ENCODE results near the gene UNKL. TPM values are rescaled to one million over a fixed set of nuclear protein-coding genes. Genes with fewer than 3 reads are reported as not detected.

UNKL gene
- total and polyA plus RNA-seq, 8 donors, result 4.8 to 75.0 (median 28.2) TPM

DNA sequence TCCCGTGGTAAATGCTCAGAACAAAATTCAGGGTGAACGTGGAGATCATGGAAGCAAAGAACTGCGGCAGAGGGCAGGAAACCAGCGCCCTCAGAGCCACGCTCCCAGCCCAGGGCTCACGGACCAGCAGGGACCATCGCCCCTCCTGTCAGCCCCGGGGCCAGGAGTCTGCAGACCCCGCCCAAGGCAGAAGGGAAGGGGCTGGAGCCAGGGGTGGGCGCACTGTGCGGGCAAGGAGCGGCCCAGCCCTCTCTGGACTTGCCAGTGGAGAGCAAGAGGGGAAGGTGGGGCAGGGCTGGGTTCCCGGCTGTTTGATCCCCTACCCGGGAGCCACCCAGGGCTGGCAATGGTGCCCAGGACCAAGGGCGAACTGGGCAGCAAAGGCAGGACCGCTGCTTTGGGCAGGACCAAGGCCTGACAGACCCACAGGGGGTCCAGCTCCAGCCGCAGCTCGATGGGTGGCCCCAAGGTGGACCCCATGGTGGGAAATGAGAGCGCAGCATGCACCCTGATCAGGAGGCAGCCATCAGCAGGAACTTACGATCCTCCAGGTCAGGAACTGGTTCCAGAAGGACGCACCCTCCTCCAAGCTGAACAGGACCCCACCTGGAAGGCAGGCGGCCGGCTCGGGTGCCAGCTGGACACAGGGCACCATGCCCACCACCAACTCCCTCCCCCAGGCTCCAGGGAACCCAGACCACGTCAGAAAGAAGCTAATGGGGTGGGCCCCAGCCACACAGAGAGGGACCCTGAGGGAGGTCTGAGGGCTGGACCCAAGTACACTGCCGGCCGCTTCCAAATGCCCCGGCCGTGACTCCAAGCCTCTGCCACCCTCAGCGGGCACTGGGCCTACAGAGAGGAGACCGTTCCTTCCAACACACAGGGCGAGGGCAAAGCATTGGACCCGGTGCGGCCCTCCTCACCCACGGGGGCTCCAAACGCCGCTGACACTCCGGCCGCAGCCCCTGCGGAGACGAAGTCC is 41.0 kb upstream of the UNKL start:
- Histone ChIP-seq H3K4me3 (no peak overlapping the region), H3K4me1 (no peaks in the 10 kb centered on the region), H3K9me3 (no peaks in the 10 kb centered on the region), H3K27me3 (no peaks in the 10 kb centered on the region), H3K27ac (no peak overlapping the region), H3K36me3 (peaks cover 61 to 96% (median 94%) of the 10 kb centered on the region in 4 donors)
- intact Hi-C loops (cut with DNase I; ENCODE audit: low total_unique reads), result no loop called here
- 93 to 96% (median 94%) methylated on average over 23 to 41 of the region's 41 CpGs for WGBS, 5 donors
- no peak for DNase-seq
- TF ChIP-seq POLR2A (IDR thresholded peaks at IDR 0.05) (no peak), POLR2AphosphoS5 (IDR thresholded peaks at IDR 0.05) (no peak), EP300 (IDR thresholded peaks at IDR 0.05) (no peak)
- TF ChIP-seq, protein P1, sequence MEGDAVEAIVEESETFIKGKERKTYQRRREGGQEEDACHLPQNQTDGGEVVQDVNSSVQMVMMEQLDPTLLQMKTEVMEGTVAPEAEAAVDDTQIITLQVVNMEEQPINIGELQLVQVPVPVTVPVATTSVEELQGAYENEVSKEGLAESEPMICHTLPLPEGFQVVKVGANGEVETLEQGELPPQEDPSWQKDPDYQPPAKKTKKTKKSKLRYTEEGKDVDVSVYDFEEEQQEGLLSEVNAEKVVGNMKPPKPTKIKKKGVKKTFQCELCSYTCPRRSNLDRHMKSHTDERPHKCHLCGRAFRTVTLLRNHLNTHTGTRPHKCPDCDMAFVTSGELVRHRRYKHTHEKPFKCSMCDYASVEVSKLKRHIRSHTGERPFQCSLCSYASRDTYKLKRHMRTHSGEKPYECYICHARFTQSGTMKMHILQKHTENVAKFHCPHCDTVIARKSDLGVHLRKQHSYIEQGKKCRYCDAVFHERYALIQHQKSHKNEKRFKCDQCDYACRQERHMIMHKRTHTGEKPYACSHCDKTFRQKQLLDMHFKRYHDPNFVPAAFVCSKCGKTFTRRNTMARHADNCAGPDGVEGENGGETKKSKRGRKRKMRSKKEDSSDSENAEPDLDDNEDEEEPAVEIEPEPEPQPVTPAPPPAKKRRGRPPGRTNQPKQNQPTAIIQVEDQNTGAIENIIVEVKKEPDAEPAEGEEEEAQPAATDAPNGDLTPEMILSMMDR (IDR thresholded peaks at IDR 0.05), result no peak

DNA sequence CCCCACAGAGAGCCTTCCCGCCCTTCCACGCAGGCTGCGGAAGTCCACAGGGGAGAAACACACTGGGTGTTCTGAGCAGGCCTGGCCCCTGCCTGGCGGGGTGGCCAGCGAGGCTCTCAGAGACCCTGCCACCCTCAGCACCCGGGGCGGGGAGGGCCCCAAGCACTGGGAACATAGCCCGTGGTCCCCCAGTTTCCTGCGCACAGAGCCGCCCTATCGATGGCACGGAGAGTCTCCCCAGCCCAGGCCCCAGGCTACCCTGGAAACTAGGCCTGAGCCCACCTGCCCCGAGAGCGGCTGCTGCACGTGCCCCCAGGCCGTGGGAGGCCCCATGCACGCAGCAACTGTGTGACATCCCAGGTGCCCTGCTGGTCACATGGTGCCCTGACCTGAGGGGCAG is 40.1 kb upstream of the UNKL start:
- intact Hi-C loops (cut with DNase I; ENCODE audit: low total_unique reads), result no loop called here
- Histone ChIP-seq H3K27me3 (no peaks in the 10 kb centered on the region), H3K27ac (no peak overlapping the region), H3K9me3 (no peaks in the 10 kb centered on the region), H3K4me1 (no peaks in the 10 kb centered on the region), H3K4me3 (no peak overlapping the region), H3K36me3 (peaks cover 65 to 97% (median 95%) of the 10 kb centered on the region in 4 donors)
- TF ChIP-seq EP300 (IDR thresholded peaks at IDR 0.05), result no peak
- no peak for TF ChIP-seq POLR2A (IDR thresholded peaks at IDR 0.05)
- TF ChIP-seq POLR2AphosphoS5 (IDR thresholded peaks at IDR 0.05), result no peak
- TF ChIP-seq, protein P1 (IDR thresholded peaks at IDR 0.05), result no peak
- 90 to 96% (median 91%) methylated on average over 7 to 17 of the region's 17 CpGs for WGBS, 5 donors
- no peak for DNase-seq

DNA sequence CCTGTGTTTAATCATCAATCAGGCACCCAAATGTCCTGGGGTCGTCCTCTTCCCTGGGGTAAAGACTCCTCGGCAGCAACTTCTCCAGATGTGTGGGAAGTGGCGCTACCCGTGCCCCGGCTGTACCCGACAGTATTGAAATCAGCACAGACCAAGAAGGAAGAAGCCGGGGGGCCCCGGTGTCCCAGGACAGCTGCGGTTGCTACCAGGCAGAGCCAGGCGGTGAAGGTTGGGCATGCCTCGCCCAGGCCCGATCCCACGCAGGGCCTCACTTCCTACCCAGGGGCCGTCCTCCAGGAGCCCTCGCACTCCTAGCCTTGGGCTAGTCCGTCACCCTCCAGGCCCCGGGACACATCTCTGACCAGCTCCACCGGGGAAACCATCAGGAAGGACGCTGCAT is 38.8 kb upstream of the UNKL start:
- WGBS, 5 donors, result 83 to 97% (median 95%) methylated on average over 12 to 19 of the region's 19 CpGs
- intact Hi-C loops (cut with DNase I; ENCODE audit: low total_unique reads), result no loop called here
- DNase-seq, result no peak
- Histone ChIP-seq H3K4me3 (no peak overlapping the region), H3K4me1 (no peaks in the 10 kb centered on the region), H3K27ac (no peak overlapping the region), H3K9me3 (no peaks in the 10 kb centered on the region), H3K36me3 (peaks cover 65 to 100% (median 100%) of the 10 kb centered on the region in 4 donors), H3K27me3 (no peaks in the 10 kb centered on the region)
- TF ChIP-seq POLR2A (IDR thresholded peaks at IDR 0.05) (no peak), EP300 (IDR thresholded peaks at IDR 0.05) (no peak), POLR2AphosphoS5 (IDR thresholded peaks at IDR 0.05) (no peak)
- TF ChIP-seq, protein P1 (IDR thresholded peaks at IDR 0.05), result no peak

DNA sequence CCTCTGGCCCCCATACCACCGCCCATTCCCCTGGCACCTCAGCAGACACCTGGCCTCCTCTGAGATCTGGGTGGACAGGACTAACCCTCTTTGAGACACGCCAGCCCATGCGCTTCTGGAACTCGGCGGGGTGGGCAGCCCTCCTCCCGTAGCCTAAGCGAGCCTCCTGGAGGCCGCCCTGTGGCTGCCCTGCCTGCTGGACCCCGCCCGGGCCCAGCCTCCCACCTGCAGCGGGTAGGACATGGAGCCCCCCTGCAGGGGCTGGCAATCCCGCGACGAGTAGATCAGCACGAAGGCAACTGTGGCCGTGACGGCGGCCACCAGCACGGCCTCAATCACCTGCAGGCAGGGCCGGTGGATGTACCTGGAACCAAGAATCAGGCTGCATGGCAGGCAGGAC is 38.0 kb upstream of the UNKL start:
- Histone ChIP-seq H3K36me3 (peaks cover 72 to 100% (median 100%) of the 10 kb centered on the region in 4 donors), H3K4me1 (no peaks in the 10 kb centered on the region), H3K27me3 (no peaks in the 10 kb centered on the region), H3K9me3 (no peaks in the 10 kb centered on the region), H3K27ac (no peak overlapping the region), H3K4me3 (no peak overlapping the region)
- intact Hi-C loops (cut with DNase I; ENCODE audit: low total_unique reads), result no loop called here
- TF ChIP-seq, protein P1 (IDR thresholded peaks at IDR 0.05), result no peak
- no peak for TF ChIP-seq EP300 (IDR thresholded peaks at IDR 0.05)
- TF ChIP-seq POLR2A (IDR thresholded peaks at IDR 0.05), result no peak
- TF ChIP-seq POLR2AphosphoS5 (IDR thresholded peaks at IDR 0.05), result no peak
- no peak for DNase-seq
- 93 to 96% (median 95%) methylated on average over 19 to 20 of the region's 20 CpGs for WGBS, 5 donors
